SH-SY5Y (cell line): ENCODE results near the gene UNC93B1.

Experiments used
- GATA2 ChIP-seq: IDR thresholded peaks from 2 replicates; pipeline ENCODE4 v1.6.1; 2011; ENCODE audit warnings: mild to moderate bottlenecking, low read depth, low read length
- GATA3 ChIP-seq: IDR thresholded peaks from 2 replicates; pipeline ENCODE4 v1.6.1; 2011; ENCODE audit warnings: low read depth, mild to moderate bottlenecking, low read length, moderate library complexity

DNA sequence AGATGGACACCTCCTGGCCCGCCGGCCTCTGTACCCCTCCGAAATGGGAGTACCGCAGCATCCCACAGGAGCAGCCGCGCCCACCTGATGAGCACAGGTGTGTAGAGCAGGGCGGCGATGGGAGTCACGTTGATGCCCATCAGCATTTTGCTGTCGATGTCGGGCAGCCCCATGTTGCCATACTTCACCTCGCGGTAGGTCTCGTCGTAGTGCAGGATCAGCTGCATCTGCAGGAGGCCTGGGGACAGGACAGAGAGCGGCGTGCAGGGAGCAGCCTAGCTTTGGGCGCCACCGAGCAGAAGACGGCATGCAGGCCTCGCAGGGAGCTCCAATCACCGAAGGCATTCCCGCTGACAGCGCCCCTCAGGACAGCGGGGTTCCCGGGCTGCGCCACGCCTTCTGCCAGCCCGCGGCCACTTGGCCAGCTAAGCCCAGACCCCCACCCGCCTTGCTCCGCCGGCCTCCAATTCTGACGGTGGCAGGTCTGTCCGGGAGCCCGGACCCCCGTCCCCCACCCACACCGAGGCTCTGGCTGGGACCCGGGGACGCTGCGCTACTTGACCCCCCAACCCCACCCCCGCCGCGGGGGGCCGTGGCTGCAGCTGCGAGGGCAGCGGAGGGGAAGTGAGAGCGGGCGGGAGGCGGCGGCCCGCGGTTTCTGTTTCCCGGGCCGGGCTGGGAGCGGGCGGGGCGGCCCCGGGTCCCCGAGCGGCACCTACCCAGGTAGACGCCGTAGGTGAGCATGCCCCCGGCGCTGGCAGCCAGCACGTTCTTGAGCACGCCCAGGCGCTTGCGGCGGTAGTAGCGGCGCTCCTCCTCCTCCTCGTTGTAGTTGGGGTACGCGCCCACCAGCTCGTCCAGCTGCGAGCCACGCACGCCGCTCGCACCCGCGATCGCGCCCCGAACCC lies 705 bp downstream of the UNC93B1 start:
- TF ChIP-seq GATA3: no peak
- no peak for TF ChIP-seq GATA2
